GM18517 (cell line): ENCODE results near the gene LGALS9C.
"Not testable (repeated sequence)": the region's sequence is repeated elsewhere in the genome, so short reads cannot be mapped to it uniquely, and the experiment has no call there.

Source experiments
- ATAC-seq: cut with Tn5 transposase; IDR thresholded peaks from one replicate; pipeline ENCODE4 v1.9.1; 2021; ENCODE audit warnings: mild to moderate bottlenecking, moderate library complexity; ENCODE audit not compliant: unreplicated experiment

The LGALS9C gene

GRCh38 chr17:18528435-18528834 lies 51.8 kb downstream of the LGALS9C start:
- ATAC-seq: not testable (repeated sequence)

DNA sequence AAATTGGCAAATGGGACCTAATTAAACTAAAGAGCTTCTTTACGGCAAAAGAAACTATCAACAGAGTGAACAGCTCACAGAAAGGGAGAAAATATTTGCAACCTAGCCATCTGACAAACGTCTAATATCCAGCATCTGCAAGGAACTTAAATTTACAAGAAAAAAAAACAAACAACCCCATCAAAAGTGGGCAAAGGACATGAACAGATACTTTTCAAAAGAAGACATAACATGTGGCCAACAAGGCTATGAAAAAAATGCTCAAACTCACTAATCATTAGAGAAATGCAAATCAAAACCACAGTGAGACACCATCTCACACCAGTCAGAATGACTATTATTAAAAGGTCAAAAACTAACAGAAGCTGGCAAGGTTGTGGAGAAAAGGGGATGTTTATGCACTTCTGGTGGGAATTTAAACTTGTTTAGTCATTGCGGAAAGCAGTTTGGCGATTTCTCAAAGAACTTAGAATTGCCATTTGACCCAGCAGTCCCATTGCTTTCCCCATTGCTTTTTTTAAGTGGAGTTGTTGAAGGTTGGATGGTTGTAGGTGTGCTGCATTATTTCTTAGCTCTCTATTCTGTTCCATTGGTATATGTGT lies 52.4 kb downstream of the LGALS9C start:
- not testable (repeated sequence) for ATAC-seq

DNA sequence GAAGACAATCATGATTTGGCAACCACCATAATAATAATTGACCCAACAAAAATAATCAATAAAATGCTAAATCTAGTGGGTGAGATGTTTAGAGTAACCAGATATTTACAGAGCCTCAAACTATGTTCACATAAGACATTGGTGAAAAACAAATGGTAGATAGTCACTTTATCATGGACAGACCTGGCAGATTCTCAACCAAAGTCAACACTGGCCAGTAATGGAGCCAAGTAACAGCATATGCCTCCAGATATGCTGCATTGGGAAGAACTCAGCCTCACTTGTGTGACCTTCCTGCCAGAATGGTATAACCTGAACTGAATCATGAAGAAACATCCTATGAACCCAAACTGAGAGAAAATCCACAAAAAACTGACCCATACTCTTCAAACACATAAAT lies 53.8 kb downstream of the LGALS9C start:
- ATAC-seq: not testable (repeated sequence)

GRCh38 chr17:18542234-18542633 lies 65.6 kb downstream of the LGALS9C start:
- not testable (repeated sequence) for ATAC-seq

DNA sequence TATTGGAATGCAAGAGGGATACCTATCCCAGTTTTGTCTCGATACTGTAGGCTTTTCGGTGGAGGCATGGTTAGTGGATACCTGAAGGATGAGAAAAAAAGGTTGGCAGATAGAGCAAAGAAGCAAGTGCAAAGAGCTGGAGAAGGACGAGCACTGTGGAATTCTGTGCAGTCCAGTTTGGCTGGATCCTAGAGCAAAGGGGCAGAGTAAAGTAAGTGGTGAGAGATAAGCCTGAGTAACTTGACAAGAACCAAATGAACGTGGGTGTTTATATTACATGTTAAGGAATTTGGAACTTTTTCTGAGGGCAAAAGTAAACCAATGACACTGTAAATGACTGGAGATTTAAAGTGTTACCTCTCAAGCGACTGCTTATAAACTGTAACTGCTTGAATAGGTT lies 66.3 kb downstream of the LGALS9C start:
- not testable (repeated sequence) for ATAC-seq
